Thoracic aorta (tissue), 2 donors: ENCODE data around the gene TBPL2. TPM values are rescaled to one million over a fixed set of nuclear protein-coding genes. Genes with fewer than 3 reads are reported as not detected.
A peak's percentile ranks its signal among the peaks of the same experiment; 100 is the strongest.

Experiments
- ATAC-seq: fragments of 150-250 bp; one replicate; pipeline ENCODE4 v1.8.0; 2017; ENCODE audit warnings: low read depth; ENCODE audit not compliant: insufficient number of reproducible peaks, low FRiP score
- DNase-seq: peaks from one replicate; pipeline ENCODE4 v3.0.0-alpha.2; 2020; ENCODE audit warnings: low spot score
- H3K27ac ChIP-seq, 2 donors: fragments of 200-600 bp; sonication (generic); 1 replicate in 1 of 2; 2 replicates in 1 of 2; pipeline ENCODE4 v1.5.1; 2016; ENCODE audit warnings: mild to moderate bottlenecking in 2 of 2, moderate library complexity in 2 of 2
- H3K27me3 ChIP-seq: fragments of 200-600 bp; sonication (generic); replicated peaks from 2 replicates; pipeline ENCODE4 v1.6.0; 2016; ENCODE audit warnings: mild to moderate bottlenecking; ENCODE audit not compliant: insufficient read depth
- H3K36me3 ChIP-seq: fragments of 200-600 bp; sonication (generic); one replicate; pipeline ENCODE4 v1.5.1; 2016
- H3K4me1 ChIP-seq, 2 donors: fragments of 200-600 bp; sonication (generic); 1 replicate in 1 of 2; 2 replicates in 1 of 2; pipeline versions ENCODE4 v1.5.1 to v1.6.0; 2016; ENCODE audit warnings: low read depth in 2 of 2, mild to moderate bottlenecking in 1 of 2; ENCODE audit not compliant: control insufficient read depth in 1 of 2
- H3K4me3 ChIP-seq: fragments of 200-600 bp; sonication (generic); 2 replicates; pipeline ENCODE4 v1.5.1; 2016; ENCODE audit warnings: mild to moderate bottlenecking
- H3K9me3 ChIP-seq: fragments of 200-600 bp; sonication (generic); 2 replicates; pipeline ENCODE4 v1.5.1; 2016
- total RNA-seq, 2 donors: library from RNA; depleted of rRNA; stranded (reverse); fragments of >200 nt; gene quantifications; one replicate each; pipeline versions ENCODE4 v1.1.0 to v1.2.3, GENCODE V29; 2016
- TF ChIP-seq, protein P1 (sequence below): fragments of 200-600 bp; sonication (generic); IDR thresholded peaks from one replicate; pipeline ENCODE4 v1.5.1; 2019; ENCODE audit warnings: antibody characterized with exemption

TBPL2 gene
- total RNA-seq, 2 donors from 2014 or later: not detected

DNA sequence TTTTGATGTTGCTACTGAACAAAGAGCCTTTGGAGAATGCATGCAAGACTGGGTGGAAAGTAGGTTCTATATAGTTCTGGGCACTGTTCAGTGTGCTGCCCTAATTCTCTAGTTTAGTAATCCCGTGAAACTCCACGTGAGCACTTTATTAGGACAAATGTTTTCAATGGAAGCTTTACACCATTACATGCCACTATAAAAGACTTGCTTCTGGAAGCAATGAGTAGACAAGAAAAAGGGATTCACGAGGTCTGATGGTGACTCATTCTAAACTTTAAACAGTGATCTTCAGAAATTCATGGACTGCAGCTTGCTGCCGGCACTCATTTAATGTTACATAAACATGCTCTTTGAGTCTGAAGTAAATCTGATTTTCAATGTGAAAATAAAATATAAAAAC, 51.1 kb downstream of the TBPL2 start:
- no peak overlapping the region for H3K4me3 ChIP-seq
- H3K4me1 ChIP-seq: peaks cover 5 to 10% of the 10 kb centered on the region in 2 donors
- TF ChIP-seq, protein P1, sequence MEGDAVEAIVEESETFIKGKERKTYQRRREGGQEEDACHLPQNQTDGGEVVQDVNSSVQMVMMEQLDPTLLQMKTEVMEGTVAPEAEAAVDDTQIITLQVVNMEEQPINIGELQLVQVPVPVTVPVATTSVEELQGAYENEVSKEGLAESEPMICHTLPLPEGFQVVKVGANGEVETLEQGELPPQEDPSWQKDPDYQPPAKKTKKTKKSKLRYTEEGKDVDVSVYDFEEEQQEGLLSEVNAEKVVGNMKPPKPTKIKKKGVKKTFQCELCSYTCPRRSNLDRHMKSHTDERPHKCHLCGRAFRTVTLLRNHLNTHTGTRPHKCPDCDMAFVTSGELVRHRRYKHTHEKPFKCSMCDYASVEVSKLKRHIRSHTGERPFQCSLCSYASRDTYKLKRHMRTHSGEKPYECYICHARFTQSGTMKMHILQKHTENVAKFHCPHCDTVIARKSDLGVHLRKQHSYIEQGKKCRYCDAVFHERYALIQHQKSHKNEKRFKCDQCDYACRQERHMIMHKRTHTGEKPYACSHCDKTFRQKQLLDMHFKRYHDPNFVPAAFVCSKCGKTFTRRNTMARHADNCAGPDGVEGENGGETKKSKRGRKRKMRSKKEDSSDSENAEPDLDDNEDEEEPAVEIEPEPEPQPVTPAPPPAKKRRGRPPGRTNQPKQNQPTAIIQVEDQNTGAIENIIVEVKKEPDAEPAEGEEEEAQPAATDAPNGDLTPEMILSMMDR: no peak
- ATAC-seq (peak; percentile 25), DNase-seq (no peak)
- peaks cover 17% of the 10 kb centered on the region for H3K36me3 ChIP-seq
- no peaks in the 10 kb centered on the region for H3K27me3 ChIP-seq
- H3K9me3 ChIP-seq: no peaks in the 10 kb centered on the region
- H3K27ac ChIP-seq: peak overlapping the region in 1 of 2 donors; percentile 33

DNA sequence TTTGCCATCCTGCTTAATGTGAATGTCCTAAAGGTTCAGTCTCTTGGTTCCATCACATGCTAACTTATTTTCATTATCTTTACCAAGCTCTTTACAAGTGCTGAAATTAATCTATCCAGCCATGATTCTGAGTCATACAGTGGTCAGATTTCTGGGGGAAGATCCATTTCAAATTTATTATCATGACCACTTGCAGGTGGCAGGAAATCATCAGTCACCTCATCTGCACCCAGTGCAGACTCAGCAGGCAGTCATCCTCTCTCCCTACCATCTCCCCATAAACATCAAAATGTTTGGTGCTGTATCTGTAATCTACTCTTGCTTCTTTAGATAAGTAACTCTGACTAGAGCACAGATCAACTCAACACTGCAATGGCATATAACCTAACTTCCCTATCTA, 52.3 kb downstream of the TBPL2 start:
- TF ChIP-seq, protein P1: no peak
- Histone ChIP-seq H3K4me3 (no peak overlapping the region), H3K27me3 (no peaks in the 10 kb centered on the region), H3K9me3 (no peaks in the 10 kb centered on the region), H3K27ac (no peak overlapping the region), H3K4me1 (peaks cover 14 to 21% of the 10 kb centered on the region in 2 donors), H3K36me3 (peaks cover 13% of the 10 kb centered on the region)
- ATAC-seq (no peak), DNase-seq (no peak)

DNA sequence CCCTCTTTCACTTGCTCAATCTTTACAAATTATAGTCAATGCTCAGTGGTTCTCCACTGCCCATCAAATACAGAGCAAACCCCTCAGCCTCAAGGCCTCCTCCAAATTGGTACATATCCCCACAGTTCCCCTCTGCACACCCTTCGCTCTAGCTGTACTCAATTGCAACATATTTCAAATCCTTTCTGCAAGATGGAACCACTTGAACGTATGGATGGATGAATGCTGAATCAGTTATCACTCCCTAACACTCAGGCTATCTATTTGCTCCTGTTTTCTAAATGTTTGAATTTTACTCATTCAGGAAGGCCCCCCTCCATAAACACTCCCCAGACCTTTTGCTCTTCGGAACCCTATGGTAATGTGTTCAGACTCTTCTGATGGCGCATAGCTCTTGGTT, 53.3 kb downstream of the TBPL2 start:
- ATAC-seq (no peak), DNase-seq (no peak)
- peaks cover 19 to 32% of the 10 kb centered on the region in 2 donors for H3K4me1 ChIP-seq
- H3K9me3 ChIP-seq: no peaks in the 10 kb centered on the region
- H3K27me3 ChIP-seq: no peaks in the 10 kb centered on the region
- H3K27ac ChIP-seq: no peak overlapping the region
- peaks cover 13% of the 10 kb centered on the region for H3K36me3 ChIP-seq
- no peak overlapping the region for H3K4me3 ChIP-seq
- TF ChIP-seq, protein P1: no peak

DNA sequence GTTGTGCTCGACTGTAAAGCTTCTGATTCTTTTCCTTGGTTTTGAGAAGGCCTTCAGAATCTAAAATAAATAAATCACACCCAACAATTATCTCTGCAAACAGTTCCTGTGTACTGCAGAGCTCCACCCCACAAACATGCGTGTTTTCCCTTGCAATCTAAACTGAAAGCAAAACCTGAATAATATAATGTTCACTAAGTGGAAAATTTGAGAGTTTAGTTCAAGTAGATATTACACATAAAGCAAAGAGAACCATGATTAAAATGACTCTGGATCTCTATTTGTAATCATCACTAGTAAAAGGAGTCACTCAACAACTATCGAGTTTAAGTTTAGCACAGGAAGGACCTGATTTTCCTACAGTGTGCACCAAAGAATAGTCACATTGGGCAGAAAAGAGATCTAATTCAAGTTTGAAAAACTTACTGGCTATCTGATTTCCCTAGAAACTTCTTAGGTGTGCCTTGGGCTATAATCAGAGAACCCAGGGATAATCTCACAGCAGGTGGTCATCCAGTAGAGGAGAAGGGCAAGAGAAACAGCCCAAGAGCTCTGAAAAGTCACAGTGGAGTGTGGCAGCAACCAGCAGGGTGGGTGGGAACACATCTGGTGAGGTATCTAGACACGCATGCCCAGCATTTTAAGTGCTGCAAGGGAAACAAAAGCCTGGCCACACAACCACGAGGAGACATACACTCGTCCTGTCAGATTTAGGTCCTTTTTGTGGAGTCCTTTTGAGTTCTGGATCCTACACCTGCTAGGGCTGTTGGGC, 54.2 kb downstream of the TBPL2 start:
- ATAC-seq (no peak), DNase-seq (no peak)
- Histone ChIP-seq H3K9me3 (no peaks in the 10 kb centered on the region), H3K27ac (no peak overlapping the region), H3K4me1 (peaks cover 20 to 39% of the 10 kb centered on the region in 2 donors), H3K36me3 (peaks cover 18% of the 10 kb centered on the region), H3K27me3 (no peaks in the 10 kb centered on the region), H3K4me3 (no peak overlapping the region)
- TF ChIP-seq, protein P1: no peak

DNA sequence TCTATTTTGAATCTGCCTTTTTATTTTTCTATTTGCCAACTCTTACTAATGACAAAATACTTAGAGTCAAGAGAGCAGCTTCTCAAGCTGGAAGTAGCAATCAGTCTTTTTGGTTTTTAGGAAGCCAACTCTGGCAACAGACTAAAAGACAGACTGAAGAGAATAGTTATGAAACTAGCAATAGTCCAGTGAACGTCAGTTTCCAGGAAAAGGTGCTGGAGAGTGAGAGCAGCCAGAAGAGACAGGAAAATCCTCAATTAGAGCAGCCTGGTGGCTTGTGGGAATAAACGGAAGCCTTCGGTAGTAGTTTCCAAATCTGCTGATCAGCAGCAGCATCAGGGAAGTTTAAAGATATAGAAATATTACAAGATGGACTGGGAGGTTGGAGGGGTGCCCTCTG, 55.9 kb downstream of the TBPL2 start:
- Histone ChIP-seq H3K27ac (peak overlapping the region; percentile 81 to 90), H3K36me3 (peaks cover 28% of the 10 kb centered on the region), H3K4me3 (no peak overlapping the region), H3K9me3 (no peaks in the 10 kb centered on the region), H3K27me3 (no peaks in the 10 kb centered on the region), H3K4me1 (peaks cover 20 to 39% of the 10 kb centered on the region in 2 donors)
- TF ChIP-seq, protein P1: no peak
- ATAC-seq: no peak
- DNase-seq: no peak
